ENCODE measurements around the gene TBC1D10B.

GRCh38 chr16:30357715-30358576 lies 12.3 kb downstream of the TBC1D10B start:
- no peak for TF ChIP-seq CTCF (IDR thresholded peaks at IDR 0.05; ENCODE audit: insufficient read depth, low read length)
- TF ChIP-seq GABPA (IDR thresholded peaks at IDR 0.05; ENCODE audit: low read depth) = no peak

Data from HL-60 (cell line).